Measurements from ENCODE around the gene AGBL1.
A peak's percentile ranks its signal among the peaks of the same experiment; 100 is the strongest.

DNA sequence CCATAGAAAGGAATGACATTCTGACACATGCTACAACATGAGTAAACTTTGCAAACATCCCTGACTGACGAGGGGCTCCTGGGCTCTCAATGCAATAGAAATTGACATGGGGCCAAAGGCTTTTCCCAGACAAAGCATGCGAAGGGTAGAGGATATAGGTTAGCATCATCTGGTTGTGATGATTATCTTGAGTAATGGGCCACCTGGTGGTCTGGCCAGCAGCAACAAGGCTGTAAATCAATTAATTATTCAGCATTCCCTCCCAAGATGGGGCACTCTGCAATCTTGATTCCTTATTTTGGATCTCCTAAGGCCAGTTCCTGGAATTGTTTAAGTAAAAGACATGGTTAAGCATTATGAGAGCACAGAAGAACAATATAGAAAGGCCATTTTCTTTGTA lies 99.2 kb downstream of the AGBL1 start:
- TF ChIP-seq, protein P1, sequence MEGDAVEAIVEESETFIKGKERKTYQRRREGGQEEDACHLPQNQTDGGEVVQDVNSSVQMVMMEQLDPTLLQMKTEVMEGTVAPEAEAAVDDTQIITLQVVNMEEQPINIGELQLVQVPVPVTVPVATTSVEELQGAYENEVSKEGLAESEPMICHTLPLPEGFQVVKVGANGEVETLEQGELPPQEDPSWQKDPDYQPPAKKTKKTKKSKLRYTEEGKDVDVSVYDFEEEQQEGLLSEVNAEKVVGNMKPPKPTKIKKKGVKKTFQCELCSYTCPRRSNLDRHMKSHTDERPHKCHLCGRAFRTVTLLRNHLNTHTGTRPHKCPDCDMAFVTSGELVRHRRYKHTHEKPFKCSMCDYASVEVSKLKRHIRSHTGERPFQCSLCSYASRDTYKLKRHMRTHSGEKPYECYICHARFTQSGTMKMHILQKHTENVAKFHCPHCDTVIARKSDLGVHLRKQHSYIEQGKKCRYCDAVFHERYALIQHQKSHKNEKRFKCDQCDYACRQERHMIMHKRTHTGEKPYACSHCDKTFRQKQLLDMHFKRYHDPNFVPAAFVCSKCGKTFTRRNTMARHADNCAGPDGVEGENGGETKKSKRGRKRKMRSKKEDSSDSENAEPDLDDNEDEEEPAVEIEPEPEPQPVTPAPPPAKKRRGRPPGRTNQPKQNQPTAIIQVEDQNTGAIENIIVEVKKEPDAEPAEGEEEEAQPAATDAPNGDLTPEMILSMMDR (IDR thresholded peaks at IDR 0.05; ENCODE audit: borderline replicate concordance, extremely low read depth, low read length, poor library complexity, severe bottlenecking), result peak; percentile 31
- no peak for TF ChIP-seq EZH2 (IDR thresholded peaks at IDR 0.05; ENCODE audit: borderline replicate concordance, low read depth, low read length, severe bottlenecking)

Data from DND-41 (cell line).